ENCODE data around the gene RBM44.
"Not testable (repeated sequence)": the region's sequence is repeated elsewhere in the genome, so short reads cannot be mapped to it uniquely, and the experiment has no call there.

DNA sequence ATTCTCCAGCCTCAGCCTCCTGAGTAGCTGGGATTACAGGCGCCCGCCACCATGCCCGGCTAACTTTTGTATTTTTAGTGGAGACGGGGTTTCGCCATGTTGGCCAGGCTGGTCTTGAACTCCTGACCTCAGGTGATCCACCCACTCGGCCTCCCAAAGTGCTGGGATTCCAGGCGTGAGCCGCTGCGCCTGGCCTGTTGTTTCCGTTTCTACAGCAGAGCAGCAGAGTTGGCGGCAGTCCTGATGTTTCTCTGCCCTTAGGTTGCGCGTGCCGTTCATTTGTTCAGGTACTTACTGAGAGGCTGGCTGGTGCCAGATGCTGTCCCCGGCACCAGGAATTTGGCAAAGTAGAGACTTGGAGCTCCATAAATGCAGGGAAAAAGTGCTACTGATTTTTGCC lies 48.1 kb upstream of the RBM44 start:
- TF ChIP-seq, protein P1, sequence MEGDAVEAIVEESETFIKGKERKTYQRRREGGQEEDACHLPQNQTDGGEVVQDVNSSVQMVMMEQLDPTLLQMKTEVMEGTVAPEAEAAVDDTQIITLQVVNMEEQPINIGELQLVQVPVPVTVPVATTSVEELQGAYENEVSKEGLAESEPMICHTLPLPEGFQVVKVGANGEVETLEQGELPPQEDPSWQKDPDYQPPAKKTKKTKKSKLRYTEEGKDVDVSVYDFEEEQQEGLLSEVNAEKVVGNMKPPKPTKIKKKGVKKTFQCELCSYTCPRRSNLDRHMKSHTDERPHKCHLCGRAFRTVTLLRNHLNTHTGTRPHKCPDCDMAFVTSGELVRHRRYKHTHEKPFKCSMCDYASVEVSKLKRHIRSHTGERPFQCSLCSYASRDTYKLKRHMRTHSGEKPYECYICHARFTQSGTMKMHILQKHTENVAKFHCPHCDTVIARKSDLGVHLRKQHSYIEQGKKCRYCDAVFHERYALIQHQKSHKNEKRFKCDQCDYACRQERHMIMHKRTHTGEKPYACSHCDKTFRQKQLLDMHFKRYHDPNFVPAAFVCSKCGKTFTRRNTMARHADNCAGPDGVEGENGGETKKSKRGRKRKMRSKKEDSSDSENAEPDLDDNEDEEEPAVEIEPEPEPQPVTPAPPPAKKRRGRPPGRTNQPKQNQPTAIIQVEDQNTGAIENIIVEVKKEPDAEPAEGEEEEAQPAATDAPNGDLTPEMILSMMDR (IDR thresholded peaks at IDR 0.05), result not testable (repeated sequence)
- TF ChIP-seq POLR2A (IDR thresholded peaks at IDR 0.05), result not testable (repeated sequence)
